GM19099 (cell line): ENCODE results near the gene COA5.

Source experiments
- POLR2A ChIP-seq: IDR thresholded peaks from 3 replicates; pipeline ENCODE4 v1.6.1; 2011; ENCODE audit warnings: low read depth; ENCODE audit not compliant: insufficient read length; ENCODE audit errors: extremely low read depth

Gene COA5

GRCh38 chr2:98585386-98585785, 22.9 kb downstream of the COA5 start:
- no peak for TF ChIP-seq POLR2A

GRCh38 chr2:98583816-98584618, 24.3 kb downstream of the COA5 start:
- TF ChIP-seq POLR2A, result no peak

GRCh38 chr2:98583276-98583675, 25.0 kb downstream of the COA5 start:
- TF ChIP-seq POLR2A, result no peak

- no peak for TF ChIP-seq POLR2A
Measured at GRCh38 chr2:98582523-98582922, 25.8 kb downstream of the COA5 start.

- no peak for TF ChIP-seq POLR2A
Measured at GRCh38 chr2:98580656-98581284, 27.5 kb downstream of the COA5 start.

- no peak for TF ChIP-seq POLR2A
Measured at GRCh38 chr2:98579926-98580325, 28.4 kb downstream of the COA5 start.

GRCh38 chr2:98578231-98578630, 30.1 kb downstream of the COA5 start:
- TF ChIP-seq POLR2A, result no peak

- no peak for TF ChIP-seq POLR2A
Measured at GRCh38 chr2:98577313-98577712, 31.0 kb downstream of the COA5 start.

GRCh38 chr2:98576666-98577312, 31.5 kb downstream of the COA5 start:
- no peak for TF ChIP-seq POLR2A

- TF ChIP-seq POLR2A, result no peak
Measured at GRCh38 chr2:98573426-98573825, 34.9 kb downstream of the COA5 start.

- TF ChIP-seq POLR2A, result no peak
Measured at GRCh38 chr2:98572676-98573075, 35.6 kb downstream of the COA5 start.

- no peak for TF ChIP-seq POLR2A
Measured at GRCh38 chr2:98572211-98572610, 36.1 kb downstream of the COA5 start.

GRCh38 chr2:98571796-98572195, 36.5 kb downstream of the COA5 start:
- no peak for TF ChIP-seq POLR2A

- TF ChIP-seq POLR2A, result no peak
Measured at GRCh38 chr2:98571121-98571701, 37.1 kb downstream of the COA5 start.

- no peak for TF ChIP-seq POLR2A
Measured at GRCh38 chr2:98570356-98570755, 38.0 kb downstream of the COA5 start.
